K562 (cell line): Measurements from ENCODE around the gene RET. TPM values are rescaled to one million over a fixed set of nuclear protein-coding genes. Genes with fewer than 3 reads are reported as not detected.
A peak's percentile ranks its signal among the peaks of the same experiment; 100 is the strongest.

ENCODE experiments used
- ATAC-seq: fragments of 200-7000 bp; cut with Tn5 transposase; 3 replicates; pipeline ENCODE4 v1.9.1; 2020; ENCODE audit warnings: moderate library complexity
- BruUV-seq: library from RNA; stranded (reverse); fragments of 400-500 nt; replicated peaks from 2 replicates; lab custom pipeline; 2021; lab: Mats Ljungman, UMichigan
- CTCF ChIA-PET: fragments of 300-600 bp; formaldehyde crosslinking; extraction: SDS; loops from one replicate; lab custom pipeline; 2021; ENCODE audit warnings: low intra/inter-chr PET ratio; lab: Yijun Ruan, JAX
- POLR2A ChIA-PET: fragments of 300-600, 350-650 bp; sonication (Branson Sonifier 250); formaldehyde crosslinking; extraction: SDS; loops from one replicate; lab custom pipeline; 2021; ENCODE audit warnings: antibody characterized with exemption, inconsistent platforms; lab: Yijun Ruan, JAX
- DNase-seq, 4 experiments: peaks; one replicate each; pipeline versions ENCODE4 v3.0.0 to v3.0.0-alpha.2; 2011 to 2018; ENCODE audit warnings: low spot score in 3 of 4, mixed read lengths in 3 of 4; ENCODE audit errors: extremely low read depth in 1 of 4
- FAIRE-seq: peaks from 2 replicates; lab custom pipeline; 2011; peaks lifted over from hg19 to GRCh38; lab: Jason Lieb, UNC
- H2AFZ ChIP-seq: 2 replicates; pipeline ENCODE4 v1.6.0; 2011; ENCODE audit warnings: low read depth, low read length, control low read depth, inconsistent platforms
- H3K27ac ChIP-seq: fragments of 200-600 bp; 3 replicates; pipeline ENCODE4 v1.8.0; 2011; ENCODE audit warnings: low read depth, mild to moderate bottlenecking, control low read depth, inconsistent platforms, low read length, moderate library complexity, mixed read lengths; ENCODE audit errors: extremely low read depth
- H3K27me3 ChIP-seq, 2 experiments: fragments of 300-600 bp in 1 of 2; 2 replicates in 1 of 2; 3 replicates in 1 of 2; pipeline versions ENCODE4 v1.6.0 to v1.8.0; 2011; ENCODE audit warnings: inconsistent platforms in 2 of 2, low read length in 2 of 2, mild to moderate bottlenecking in 1 of 2, mixed read lengths in 1 of 2, moderate library complexity in 1 of 2; ENCODE audit not compliant: control insufficient read depth in 2 of 2, insufficient read depth in 2 of 2
- H3K36me3 ChIP-seq: fragments of 300-600 bp; 3 replicates; pipeline ENCODE4 v1.8.0; 2011; ENCODE audit warnings: mild to moderate bottlenecking, low read length, inconsistent platforms; ENCODE audit not compliant: control insufficient read depth, insufficient read depth
- H3K4me1 ChIP-seq, 2 experiments: fragments of 200-600 bp in 1 of 2; replicated peaks in 1 of 2; 2 replicates in 1 of 2; 3 replicates in 1 of 2; pipeline versions ENCODE4 v1.5.1 to v1.8.0; 2011; ENCODE audit warnings: inconsistent platforms in 2 of 2, low read length in 2 of 2, mild to moderate bottlenecking in 1 of 2, mixed read lengths in 1 of 2, moderate library complexity in 1 of 2; ENCODE audit not compliant: control insufficient read depth in 2 of 2, insufficient read depth in 2 of 2
- H3K4me2 ChIP-seq: 2 replicates; pipeline ENCODE4 v1.6.1; 2011; ENCODE audit warnings: low read length, control low read depth, inconsistent platforms, mixed read lengths; ENCODE audit not compliant: insufficient read depth
- H3K4me3 ChIP-seq: fragments of 200-600 bp; sonication (generic), shearing (Covaris generic); 2 replicates; pipeline ENCODE4 v1.5.1; 2016; ENCODE audit warnings: control low read depth, inconsistent platforms
- H3K79me2 ChIP-seq: fragments of 200-600 bp; 3 replicates; pipeline ENCODE4 v1.8.0; 2011; ENCODE audit warnings: low read length, inconsistent platforms; ENCODE audit not compliant: control insufficient read depth, insufficient read depth
- H3K9ac ChIP-seq, 2 experiments: 2 replicates each; pipeline versions ENCODE4 v1.6.0 to v1.6.1; 2011; ENCODE audit warnings: low read depth in 2 of 2, low read length in 2 of 2, control low read depth in 1 of 2, inconsistent platforms in 1 of 2, mild to moderate bottlenecking in 1 of 2, mixed read lengths in 1 of 2; ENCODE audit not compliant: insufficient read depth in 1 of 2
- H3K9me1 ChIP-seq: one replicate; pipeline ENCODE4 v1.6.0; 2011; ENCODE audit warnings: inconsistent platforms, mild to moderate bottlenecking, low read length, moderate library complexity; ENCODE audit not compliant: control insufficient read depth, insufficient read depth
- H3K9me3 ChIP-seq: replicated peaks from 2 replicates; pipeline ENCODE4 v1.5.1; 2011; ENCODE audit warnings: low read depth, low read length, inconsistent platforms; ENCODE audit not compliant: control insufficient read depth, insufficient read depth
- H4K20me1 ChIP-seq: replicated peaks from 2 replicates; pipeline ENCODE4 v1.6.1; 2011; ENCODE audit warnings: low read length, inconsistent platforms, mixed read lengths; ENCODE audit not compliant: control insufficient read depth, insufficient read depth
- E2F6 ChIP-seq, 2 experiments: IDR thresholded peaks; 2 replicates each; pipeline ENCODE4 v1.6.1; 2011; ENCODE audit warnings: borderline replicate concordance in 1 of 2, control low read depth in 1 of 2, low read depth in 1 of 2, low read length in 1 of 2, mild to moderate bottlenecking in 1 of 2, mixed read lengths in 1 of 2, moderate library complexity in 1 of 2; ENCODE audit not compliant: insufficient read depth in 1 of 2, insufficient read length in 1 of 2, poor library complexity in 1 of 2, severe bottlenecking in 1 of 2; ENCODE audit errors: extremely low read depth in 1 of 2
- ZNF75A ChIP-seq: fragments of 450-650 bp; formaldehyde crosslinking; IDR thresholded peaks from 2 replicates; pipeline ENCODE4 v1.4.0; 2020; ENCODE audit warnings: mild to moderate bottlenecking
- WGBS: fragments of 100-300 bp; shearing (Covaris generic); methylation state at CpG from one replicate; pipeline ENCODE4 v1.1.6; 2016; ENCODE audit warnings: low coverage, mixed read lengths; ENCODE audit not compliant: insufficient coverage; ENCODE audit errors: missing lambda C conversion rate; 5-methylcytosine and 5-hydroxymethylcytosine counted together
- in situ Hi-C: fragments of 300-500 bp; cut with MboI; formaldehyde crosslinking; loops from 4 replicates; pipeline ENCODE4 v1.15.0; 2018; ENCODE audit warnings: inconsistent platforms, mixed read lengths
- intact Hi-C: fragments of 100-400 bp; cut with micrococcal nuclease; formaldehyde crosslinking; loops from 2 replicates; pipeline ENCODE4 v1.14.2; 2022
- polyA plus RNA-seq, 8 experiments: library from polyadenylated mRNA; depleted of rRNA in 4 of 8; stranded (reverse) in 5 of 8; unstranded in 3 of 8; fragments of >200 nt; fragmentation: Nextera tagmentation in 2 of 8; fragmentation: Illumina TruSeq in 1 of 8; extraction: Ambion mirVana in 2 of 8; extraction: Trizol in 1 of 8; gene quantifications; 2 replicates each; pipeline versions ENCODE4 v1.2.1 to v1.2.3, GENCODE V29; 2011 to 2014; ENCODE audit warnings: inconsistent platforms in 1 of 8, missing spikeins in 1 of 8
- total RNA-seq, 7 experiments: library from RNA; depleted of rRNA in 6 of 7; stranded (reverse); fragments of >200 nt in 6 of 7; fragmentation: Illumina TruSeq in 2 of 7; extraction: Trizol in 2 of 7; gene quantifications; 2 replicates each; pipeline versions ENCODE4 v1.2.1 to v1.2.3, GENCODE V29; 2011 to 2021; ENCODE audit warnings: low replicate concordance in 1 of 7
- TF ChIP-seq, protein P1 (sequence below), 3 experiments: IDR thresholded peaks in 2 of 3; conservative IDR thresholded peaks in 1 of 3; 2 replicates each; pipeline ENCODE4 v1.5.1; 2011 to 2012; ENCODE audit warnings: low read length in 3 of 3, mild to moderate bottlenecking in 3 of 3, control low read depth in 2 of 3, improper control_type of control experiment in 1 of 3, inconsistent platforms in 1 of 3, low read depth in 1 of 3, mixed read lengths in 1 of 3, moderate library complexity in 1 of 3; ENCODE audit not compliant: insufficient read depth in 2 of 3

RET gene
- total and polyA plus RNA-seq, 9 of the 15 experiments (the other 6 are each of a cell fraction or from before 2014, with no cell fraction given) = 0.04 to 0.05 TPM; not detected in 7

DNA sequence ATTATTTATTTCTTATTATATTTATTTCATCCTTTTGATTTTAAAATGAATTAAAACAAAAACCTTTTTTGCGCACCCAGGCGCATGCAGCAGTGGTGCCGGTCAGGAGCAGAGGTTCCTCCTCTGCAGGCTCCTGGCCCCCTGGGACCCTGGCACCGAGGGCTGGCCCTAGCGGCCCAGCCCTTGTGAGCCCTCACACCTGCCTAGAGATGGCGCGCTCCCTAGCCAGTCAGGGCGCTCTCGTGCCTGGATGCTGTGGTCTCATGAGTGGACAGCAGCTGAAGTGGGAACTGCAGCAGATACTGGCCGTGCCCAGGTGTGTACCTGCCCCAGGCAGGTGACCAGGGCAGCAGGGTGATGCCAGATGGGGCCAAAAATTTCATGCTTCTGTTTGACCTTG lies 13.8 kb downstream of the RET start:
- no peaks in the 10 kb centered on the region for H3K9me3 ChIP-seq
- H3K27ac ChIP-seq = no peak overlapping the region
- in situ Hi-C loops = no loop called here
- no peak for DNase-seq
- no peak for FAIRE-seq
- no peak overlapping the region for H3K4me2 ChIP-seq
- H4K20me1 ChIP-seq = no peaks in the 10 kb centered on the region
- H2AFZ ChIP-seq = no peak overlapping the region
- peaks cover 0 to 48% of the 10 kb centered on the region in 2 experiments; a peak in 2 of 5 replicates for H3K27me3 ChIP-seq
- H3K9ac ChIP-seq = no peak overlapping the region
- H3K4me1 ChIP-seq = no peaks in the 10 kb centered on the region
- peak; percentile 37; the same call in 2 of the 3 replicates for ATAC-seq
- ChIA-PET POLR2A (no interaction called here), CTCF (no interaction called here)
- intact Hi-C loops = no loop called here
- 7% methylated on average over 10 of the region's 10 CpGs for WGBS
- TF ChIP-seq, protein P1, sequence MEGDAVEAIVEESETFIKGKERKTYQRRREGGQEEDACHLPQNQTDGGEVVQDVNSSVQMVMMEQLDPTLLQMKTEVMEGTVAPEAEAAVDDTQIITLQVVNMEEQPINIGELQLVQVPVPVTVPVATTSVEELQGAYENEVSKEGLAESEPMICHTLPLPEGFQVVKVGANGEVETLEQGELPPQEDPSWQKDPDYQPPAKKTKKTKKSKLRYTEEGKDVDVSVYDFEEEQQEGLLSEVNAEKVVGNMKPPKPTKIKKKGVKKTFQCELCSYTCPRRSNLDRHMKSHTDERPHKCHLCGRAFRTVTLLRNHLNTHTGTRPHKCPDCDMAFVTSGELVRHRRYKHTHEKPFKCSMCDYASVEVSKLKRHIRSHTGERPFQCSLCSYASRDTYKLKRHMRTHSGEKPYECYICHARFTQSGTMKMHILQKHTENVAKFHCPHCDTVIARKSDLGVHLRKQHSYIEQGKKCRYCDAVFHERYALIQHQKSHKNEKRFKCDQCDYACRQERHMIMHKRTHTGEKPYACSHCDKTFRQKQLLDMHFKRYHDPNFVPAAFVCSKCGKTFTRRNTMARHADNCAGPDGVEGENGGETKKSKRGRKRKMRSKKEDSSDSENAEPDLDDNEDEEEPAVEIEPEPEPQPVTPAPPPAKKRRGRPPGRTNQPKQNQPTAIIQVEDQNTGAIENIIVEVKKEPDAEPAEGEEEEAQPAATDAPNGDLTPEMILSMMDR (IDR thresholded peaks at IDR 0.05 in 2 of 3, conservative IDR thresholded peaks at IDR 0.05 in 1 of 3; ENCODE audit: insufficient read depth in 2 of 3, low read depth in 1 of 3, low read length in 3 of 3) = 0 out of 6 replicates have a peak, but pooled peaks of 1 of the 3 experiments have one; percentile 5
- TF ChIP-seq E2F6 (IDR thresholded peaks at IDR 0.05; ENCODE audit: borderline replicate concordance in 1 of 2, extremely low read depth in 1 of 2, insufficient read depth in 1 of 2, insufficient read length in 1 of 2, low read depth in 1 of 2, low read length in 1 of 2, poor library complexity in 1 of 2, severe bottlenecking in 1 of 2) (peak in 1 of 2 experiments; percentile 38), ZNF75A (CRISPR knock-in tag) (no peak)
- no TSS peak for BruUV-seq
- H3K79me2 ChIP-seq = no peaks in the 10 kb centered on the region
- no peaks in the 10 kb centered on the region for H3K36me3 ChIP-seq
- no peak overlapping the region for H3K4me3 ChIP-seq
- H3K9me1 ChIP-seq = no peaks in the 10 kb centered on the region
